Astrocyte of the cerebellum (primary cell): Measurements from ENCODE around the gene CCDC12.

ENCODE experiments used
- DNase-seq: peaks from one replicate; pipeline ENCODE4 v3.0.0-alpha.2; 2011; ENCODE audit warnings: low read depth
- H3K4me3 ChIP-seq: 2 replicates; pipeline ENCODE4 v1.5.1; 2011; ENCODE audit warnings: mild to moderate bottlenecking, low read depth, low read length, moderate library complexity
- CTCF ChIP-seq: IDR thresholded peaks from 2 replicates; pipeline ENCODE4 v1.5.1; 2012; ENCODE audit warnings: low read length, low read depth, moderate library complexity, mild to moderate bottlenecking; ENCODE audit errors: missing control alignments
- in situ Hi-C: cut with HindIII; loops from 2 replicates; pipeline ENCODE4 v1.10.0; 2017; ENCODE audit warnings: low sequenced_read_pairs

CCDC12 gene

GRCh38 chr3:46952813-46953212 is 23.7 kb downstream of the CCDC12 start:
- in situ Hi-C loops: no loop called here
- DNase-seq: no peak
- TF ChIP-seq CTCF: no peak
- H3K4me3 ChIP-seq: no peak overlapping the region

GRCh38 chr3:46950650-46951241 is 25.8 kb downstream of the CCDC12 start:
- TF ChIP-seq CTCF: no peak
- in situ Hi-C loops: no loop called here
- H3K4me3 ChIP-seq: no peak overlapping the region
- no peak for DNase-seq

- no peak for DNase-seq
- TF ChIP-seq CTCF: no peak
- in situ Hi-C loops: no loop called here
- H3K4me3 ChIP-seq: no peak overlapping the region
Observed at GRCh38 chr3:46950177-46950576, 26.4 kb downstream of the CCDC12 start.

GRCh38 chr3:46948830-46949671 is 27.5 kb downstream of the CCDC12 start:
- no peak for TF ChIP-seq CTCF
- H3K4me3 ChIP-seq: no peak overlapping the region
- in situ Hi-C loops: no loop called here
- no peak for DNase-seq

- DNase-seq: no peak
- in situ Hi-C loops: no loop called here
- TF ChIP-seq CTCF: no peak
- H3K4me3 ChIP-seq: no peak overlapping the region
Observed at GRCh38 chr3:46947981-46948791, 28.4 kb downstream of the CCDC12 start.

- DNase-seq: no peak
- no peak for TF ChIP-seq CTCF
- H3K4me3 ChIP-seq: no peak overlapping the region
- in situ Hi-C loops: no loop called here
Observed at GRCh38 chr3:46947546-46947901, 29.0 kb downstream of the CCDC12 start.
